Neural progenitor cell (in vitro differentiated cells): ENCODE data around the gene HOOK2. TPM values are rescaled to one million over a fixed set of nuclear protein-coding genes. Genes with fewer than 3 reads are reported as not detected.

Experiments used
- DNase-seq: peaks from one replicate; pipeline ENCODE4 v3.0.0-alpha.2; 2016; ENCODE audit warnings: low spot score
- H2AFZ ChIP-seq: fragments of 200-600 bp; sonication (generic); replicated peaks from 2 replicates; pipeline ENCODE4 v1.6.1; 2016; ENCODE audit warnings: antibody characterized with exemption
- H3F3A ChIP-seq: fragments of 200-600 bp; sonication (generic); 2 replicates; pipeline ENCODE4 v1.6.1; 2016; ENCODE audit warnings: antibody characterized with exemption, low read depth
- H3K27ac ChIP-seq: fragments of 200-600 bp; sonication (generic); 2 replicates; pipeline ENCODE4 v1.5.1; 2016; ENCODE audit warnings: mild to moderate bottlenecking
- H3K27me3 ChIP-seq: fragments of 200-600 bp; sonication (generic); 2 replicates; pipeline ENCODE4 v1.6.1; 2016; ENCODE audit warnings: mild to moderate bottlenecking, moderate library complexity
- H3K36me3 ChIP-seq: fragments of 200-600 bp; sonication (generic); 2 replicates; pipeline ENCODE4 v1.5.1; 2016
- H3K4me1 ChIP-seq: fragments of 200-600 bp; sonication (generic); 2 replicates; pipeline ENCODE4 v1.6.1; 2016; ENCODE audit warnings: mixed run types
- H3K4me2 ChIP-seq: fragments of 200-600 bp; sonication (generic); 2 replicates; pipeline ENCODE4 v1.6.1; 2016
- H3K4me3 ChIP-seq: fragments of 200-600 bp; sonication (generic); 2 replicates; pipeline ENCODE4 v1.5.1; 2016
- H3K79me2 ChIP-seq: fragments of 200-600 bp; sonication (generic); 2 replicates; pipeline ENCODE4 v1.6.1; 2016; ENCODE audit warnings: low read depth
- H3K9ac ChIP-seq: fragments of 200-600 bp; sonication (generic); 2 replicates; pipeline ENCODE4 v1.6.1; 2016
- H3K9me3 ChIP-seq: fragments of 200-600 bp; sonication (generic); 2 replicates; pipeline ENCODE4 v1.5.1; 2016; ENCODE audit warnings: low read depth
- H4K20me1 ChIP-seq: fragments of 200-600 bp; sonication (generic); 2 replicates; pipeline ENCODE4 v1.6.1; 2016; ENCODE audit warnings: low read depth
- H3K27ac Mint-ChIP-seq: 3 replicates; pipeline ENCODE4 v1.8.0; 2021; ENCODE audit warnings: mixed read lengths
- H3K27me3 Mint-ChIP-seq: 2 replicates; pipeline ENCODE4 v1.8.0; 2022; ENCODE audit warnings: low read depth, mild to moderate bottlenecking, inconsistent platforms, moderate library complexity, mixed read lengths; ENCODE audit not compliant: insufficient read depth
- H3K36me3 Mint-ChIP-seq: 3 replicates; pipeline ENCODE4 v1.8.0; 2021; ENCODE audit warnings: mixed read lengths
- H3K4me1 Mint-ChIP-seq: 3 replicates; pipeline ENCODE4 v1.8.0; 2021; ENCODE audit warnings: mixed read lengths
- H3K4me3 Mint-ChIP-seq: 3 replicates; pipeline ENCODE4 v1.8.0; 2021; ENCODE audit warnings: mild to moderate bottlenecking, moderate library complexity, mixed read lengths
- H3K9me3 Mint-ChIP-seq: 3 replicates; pipeline ENCODE4 v1.8.0; 2020; ENCODE audit warnings: mixed read lengths
- EZH2 ChIP-seq: fragments of 200-600 bp; sonication (generic); IDR thresholded peaks from 2 replicates; pipeline ENCODE4 v1.6.1; 2017; ENCODE audit warnings: antibody characterized with exemption, mild to moderate bottlenecking, moderate library complexity
- EZH2phosphoT487 ChIP-seq: fragments of 200-600 bp; sonication (generic); IDR thresholded peaks from 2 replicates; pipeline ENCODE4 v1.6.1; 2017; ENCODE audit warnings: antibody characterized with exemption
- total RNA-seq: library from RNA; depleted of rRNA; stranded (reverse); fragments of >200 nt; gene quantifications from 2 replicates; pipeline ENCODE4 v1.2.3, GENCODE V29; 2015; ENCODE audit warnings: low replicate concordance
- TF ChIP-seq, protein P1 (sequence below): fragments of 200-600 bp; sonication (generic); IDR thresholded peaks from 2 replicates; pipeline ENCODE4 v1.5.1; 2017; ENCODE audit warnings: antibody characterized with exemption, mild to moderate bottlenecking

The HOOK2 gene
- total RNA-seq, 1 donor from 2014 or later: 14.3 TPM

DNA sequence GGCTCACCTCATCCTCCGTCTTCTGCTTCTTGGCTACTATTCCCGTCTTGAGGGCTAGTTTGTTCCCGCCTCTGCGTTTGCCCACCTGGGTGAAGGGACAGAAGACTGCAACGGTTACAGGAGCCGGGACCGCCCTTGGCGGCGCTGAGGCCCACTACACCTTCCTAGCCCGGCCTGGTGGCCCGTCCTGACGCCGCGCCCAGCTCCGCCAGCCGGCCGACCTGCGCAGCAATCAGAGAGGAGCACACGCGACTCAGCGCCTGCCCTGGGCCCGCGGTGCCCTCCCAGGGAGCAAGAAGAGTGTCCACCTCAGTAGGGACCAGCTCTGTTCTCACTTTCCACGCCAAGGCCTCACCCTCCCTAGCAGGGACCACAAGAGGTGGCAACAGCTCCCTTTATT, 44.0 kb downstream of the HOOK2 start:
- Histone ChIP-seq H3K4me3 (no peak overlapping the region), H3F3A (peaks cover 43% of the 10 kb centered on the region), H3K4me1 (peaks cover 14% of the 10 kb centered on the region), H3K79me2 (peaks cover 45% of the 10 kb centered on the region), H2AFZ (no peak overlapping the region), H3K9ac (no peak overlapping the region), H3K9me3 (no peaks in the 10 kb centered on the region), H3K36me3 (no peaks in the 10 kb centered on the region), H3K27ac (no peak overlapping the region), H3K27me3 (no peaks in the 10 kb centered on the region), H3K4me2 (no peak overlapping the region), H4K20me1 (peaks cover 34% of the 10 kb centered on the region)
- Mint-ChIP-seq H3K27me3 (peaks cover 4% of the 10 kb centered on the region), H3K36me3 (peaks cover 18% of the 10 kb centered on the region), H3K4me1 (peaks cover 19% of the 10 kb centered on the region), H3K4me3 (no peak overlapping the region), H3K27ac (no peak overlapping the region), H3K9me3 (no peaks in the 10 kb centered on the region)
- no peak for TF ChIP-seq EZH2
- TF ChIP-seq, protein P1, sequence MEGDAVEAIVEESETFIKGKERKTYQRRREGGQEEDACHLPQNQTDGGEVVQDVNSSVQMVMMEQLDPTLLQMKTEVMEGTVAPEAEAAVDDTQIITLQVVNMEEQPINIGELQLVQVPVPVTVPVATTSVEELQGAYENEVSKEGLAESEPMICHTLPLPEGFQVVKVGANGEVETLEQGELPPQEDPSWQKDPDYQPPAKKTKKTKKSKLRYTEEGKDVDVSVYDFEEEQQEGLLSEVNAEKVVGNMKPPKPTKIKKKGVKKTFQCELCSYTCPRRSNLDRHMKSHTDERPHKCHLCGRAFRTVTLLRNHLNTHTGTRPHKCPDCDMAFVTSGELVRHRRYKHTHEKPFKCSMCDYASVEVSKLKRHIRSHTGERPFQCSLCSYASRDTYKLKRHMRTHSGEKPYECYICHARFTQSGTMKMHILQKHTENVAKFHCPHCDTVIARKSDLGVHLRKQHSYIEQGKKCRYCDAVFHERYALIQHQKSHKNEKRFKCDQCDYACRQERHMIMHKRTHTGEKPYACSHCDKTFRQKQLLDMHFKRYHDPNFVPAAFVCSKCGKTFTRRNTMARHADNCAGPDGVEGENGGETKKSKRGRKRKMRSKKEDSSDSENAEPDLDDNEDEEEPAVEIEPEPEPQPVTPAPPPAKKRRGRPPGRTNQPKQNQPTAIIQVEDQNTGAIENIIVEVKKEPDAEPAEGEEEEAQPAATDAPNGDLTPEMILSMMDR: no peak
- TF ChIP-seq EZH2phosphoT487: no peak
- no peak for DNase-seq

DNA sequence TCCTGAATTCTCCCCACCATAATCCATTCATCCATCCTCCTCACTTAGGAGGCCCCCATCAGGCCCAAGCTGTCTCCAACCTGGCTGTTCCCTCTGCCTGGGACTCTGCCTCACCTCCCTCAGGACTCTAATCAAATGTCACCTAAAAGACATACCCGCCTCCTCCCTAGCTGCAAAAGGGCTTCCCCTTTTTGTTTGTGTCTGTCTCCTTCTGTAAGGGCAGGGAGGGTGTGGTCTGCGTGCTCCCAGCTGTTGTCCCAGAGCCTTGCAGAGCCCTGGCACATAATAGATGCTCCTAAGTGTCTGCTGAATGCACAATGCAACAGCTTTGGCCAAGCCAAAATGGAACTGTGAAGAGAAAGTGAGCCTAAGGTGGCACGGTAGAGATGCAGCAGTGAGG, 45.3 kb downstream of the HOOK2 start:
- Histone ChIP-seq H3F3A (peaks cover 36% of the 10 kb centered on the region), H2AFZ (no peak overlapping the region), H3K4me2 (no peak overlapping the region), H3K79me2 (peaks cover 45% of the 10 kb centered on the region), H3K27ac (no peak overlapping the region), H4K20me1 (peaks cover 34% of the 10 kb centered on the region), H3K36me3 (no peaks in the 10 kb centered on the region), H3K9me3 (no peaks in the 10 kb centered on the region), H3K9ac (no peak overlapping the region), H3K27me3 (no peaks in the 10 kb centered on the region), H3K4me3 (no peak overlapping the region), H3K4me1 (peaks cover 12% of the 10 kb centered on the region)
- H3K4me1 Mint-ChIP-seq: peaks cover 19% of the 10 kb centered on the region
- no peak overlapping the region for H3K27ac Mint-ChIP-seq
- H3K9me3 Mint-ChIP-seq: no peaks in the 10 kb centered on the region
- H3K4me3 Mint-ChIP-seq: no peak overlapping the region
- no peak for DNase-seq
- peaks cover 3% of the 10 kb centered on the region for H3K27me3 Mint-ChIP-seq
- TF ChIP-seq EZH2 (no peak), EZH2phosphoT487 (no peak)
- TF ChIP-seq, protein P1: no peak
- H3K36me3 Mint-ChIP-seq: peaks cover 18% of the 10 kb centered on the region

GRCh38 chr19:12727745-12728433, 47.5 kb downstream of the HOOK2 start:
- no peak for DNase-seq
- no peak overlapping the region for H3K4me2 ChIP-seq
- no peak overlapping the region for H3K27ac ChIP-seq
- H3F3A ChIP-seq: peaks cover 42% of the 10 kb centered on the region
- H3K4me3 ChIP-seq: no peak overlapping the region
- Mint-ChIP-seq H3K9me3 (no peaks in the 10 kb centered on the region), H3K27me3 (peaks cover 5% of the 10 kb centered on the region), H3K27ac (no peak overlapping the region), H3K36me3 (peaks cover 18% of the 10 kb centered on the region), H3K4me3 (no peak overlapping the region), H3K4me1 (peaks cover 18% of the 10 kb centered on the region)
- peaks cover 8% of the 10 kb centered on the region for H3K4me1 ChIP-seq
- peaks cover 45% of the 10 kb centered on the region for H3K79me2 ChIP-seq
- TF ChIP-seq EZH2: no peak
- TF ChIP-seq EZH2phosphoT487: no peak
- TF ChIP-seq, protein P1: no peak
- H4K20me1 ChIP-seq: peaks cover 22% of the 10 kb centered on the region
- H3K36me3 ChIP-seq: no peaks in the 10 kb centered on the region
- H2AFZ ChIP-seq: no peak overlapping the region
- H3K27me3 ChIP-seq: no peaks in the 10 kb centered on the region
- no peak overlapping the region for H3K9ac ChIP-seq
- no peaks in the 10 kb centered on the region for H3K9me3 ChIP-seq
